GM12878 (cell line): ENCODE data around the gene OR2B6. TPM values are rescaled to one million over a fixed set of nuclear protein-coding genes. Genes with fewer than 3 reads are reported as not detected.

ENCODE experiments used
- ATAC-seq: fragments of 200-7000 bp; cut with Tn5 transposase; 3 replicates; pipeline ENCODE4 v1.9.1; 2020; ENCODE audit warnings: mild to moderate bottlenecking, moderate library complexity
- BruUV-seq: library from RNA; stranded (reverse); fragments of 400-500 nt; replicated peaks from 2 replicates; lab custom pipeline; 2021; lab: Mats Ljungman, UMichigan
- CTCF ChIA-PET: fragments of 300-600 bp; sonication (Branson Sonifier 250); formaldehyde crosslinking; extraction: SDS; loops from one replicate; lab custom pipeline; 2021; ENCODE audit warnings: inconsistent platforms; lab: Yijun Ruan, JAX
- POLR2A ChIA-PET: fragments of 350-600 bp; formaldehyde crosslinking; extraction: SDS; loops from one replicate; lab custom pipeline; 2021; ENCODE audit warnings: inconsistent platforms; lab: Charles Lee
- RAD21 ChIA-PET: fragments of 300-600 bp; sonication (Branson Sonifier 250); formaldehyde crosslinking; loops from one replicate; lab custom pipeline; 2023; ENCODE audit warnings: antibody characterized with exemption; ENCODE audit not compliant: unreplicated experiment; lab: Charles Lee
- SMC1A ChIA-PET: fragments of 300-600 bp; sonication (Branson Sonifier 250); formaldehyde crosslinking; loops from one replicate; lab custom pipeline; 2023; ENCODE audit not compliant: unreplicated experiment, uncharacterized antibody; lab: Charles Lee
- DNase-seq: peaks from one replicate; pipeline ENCODE4 v3.0.0-alpha.2; 2011; ENCODE audit warnings: low read depth, low spot score
- FAIRE-seq: peaks from 3 replicates; lab custom pipeline; 2011; peaks lifted over from hg19 to GRCh38; lab: Jason Lieb, UNC
- H2AFZ ChIP-seq: 2 replicates; pipeline ENCODE4 v1.6.0; 2011; ENCODE audit warnings: low read depth, low read length, control low read depth; ENCODE audit not compliant: control insufficient read depth
- H3K27ac ChIP-seq: 2 replicates; pipeline ENCODE4 v1.5.1; 2011; ENCODE audit warnings: control low read depth; ENCODE audit not compliant: control insufficient read depth, insufficient read depth
- H3K27me3 ChIP-seq, 2 experiments: replicated peaks in 1 of 2; 2 replicates each; pipeline versions ENCODE4 v1.6.0 to v1.6.1; 2011; ENCODE audit warnings: low read length in 1 of 2; ENCODE audit not compliant: control insufficient read depth in 2 of 2, insufficient read depth in 2 of 2
- H3K36me3 ChIP-seq, 2 experiments: 2 replicates each; pipeline ENCODE4 v1.5.1; 2011; ENCODE audit warnings: low read length in 1 of 2; ENCODE audit not compliant: control insufficient read depth in 2 of 2, insufficient read depth in 2 of 2
- H3K4me1 ChIP-seq: 2 replicates; pipeline ENCODE4 v1.6.1; 2011; ENCODE audit warnings: mild to moderate bottlenecking, low read length, moderate library complexity, mixed read lengths; ENCODE audit not compliant: control insufficient read depth, insufficient read depth
- H3K4me2 ChIP-seq: 2 replicates; pipeline ENCODE4 v1.6.0; 2011; ENCODE audit warnings: control low read depth; ENCODE audit not compliant: control insufficient read depth, insufficient read depth
- H3K4me3 ChIP-seq: fragments of 200-600 bp; sonication (generic); 2 replicates; pipeline ENCODE4 v1.5.1; 2016
- H3K79me2 ChIP-seq: 2 replicates; pipeline ENCODE4 v1.6.0; 2011; ENCODE audit warnings: low read length; ENCODE audit not compliant: control insufficient read depth, insufficient read depth
- H3K9ac ChIP-seq: 2 replicates; pipeline ENCODE4 v1.8.0; 2011; ENCODE audit warnings: low read length, control low read depth, mixed read lengths; ENCODE audit not compliant: control insufficient read depth, insufficient read depth
- H3K9me3 ChIP-seq: replicated peaks from 3 replicates; pipeline ENCODE4 v1.5.1; 2011; ENCODE audit warnings: mild to moderate bottlenecking, low read length; ENCODE audit not compliant: control insufficient read depth, insufficient read depth
- H4K20me1 ChIP-seq: 2 replicates; pipeline ENCODE4 v1.6.0; 2011; ENCODE audit not compliant: control insufficient read depth, insufficient read depth
- MYB ChIP-seq: fragments of 150-350 bp; IDR thresholded peaks from 2 replicates; pipeline ENCODE4 v1.6.1; 2014; ENCODE audit warnings: mild to moderate bottlenecking, low read depth, low read length, borderline replicate concordance
- PAX5 ChIP-seq: IDR thresholded peaks from 2 replicates; pipeline ENCODE4 v1.6.1; 2011; ENCODE audit warnings: low read depth, low read length, borderline replicate concordance
- RELA ChIP-seq: fragments of 450-650 bp; IDR thresholded peaks from 2 replicates; pipeline ENCODE4 v1.8.0; 2014; ENCODE audit warnings: borderline replicate concordance; ENCODE audit not compliant: partially characterized antibody
- ZNF24 ChIP-seq: fragments of 450-650 bp; IDR thresholded peaks from 2 replicates; pipeline ENCODE4 v1.6.1; 2017; ENCODE audit warnings: antibody characterized with exemption, mild to moderate bottlenecking
- in situ Hi-C: fragments of 300-500 bp; cut with MboI; formaldehyde crosslinking; loops from 9 replicates; pipeline ENCODE4 v1.14.3; 2018; ENCODE audit warnings: mixed read lengths
- intact Hi-C: fragments of 100-400 bp; cut with micrococcal nuclease; formaldehyde crosslinking; loops from one replicate; pipeline ENCODE4 v1.14.2; 2022; ENCODE audit not compliant: unreplicated experiment
- polyA plus RNA-seq, 11 experiments: library from polyadenylated mRNA; depleted of rRNA in 4 of 11; unstranded in 6 of 11; stranded (reverse) in 5 of 11; fragments of >200 nt; fragmentation: Nextera tagmentation in 4 of 11; fragmentation: Illumina TruSeq in 1 of 11; extraction: Ambion mirVana in 4 of 11; extraction: Trizol in 1 of 11; gene quantifications; 1 replicate in 1 of 11; 2 replicates in 10 of 11; pipeline versions ENCODE4 v1.2.1 to v1.2.3, GENCODE V29; 2011 to 2016; ENCODE audit warnings: inconsistent platforms in 2 of 11, missing spikeins in 2 of 11, low read depth in 1 of 11
- total RNA-seq, 4 experiments: library from RNA; depleted of rRNA in 3 of 4; stranded (reverse); fragments of >200 nt in 3 of 4; fragmentation: Illumina TruSeq in 1 of 4; extraction: Trizol in 1 of 4; gene quantifications; 2 replicates each; pipeline versions ENCODE4 v1.2.1 to v1.2.3, GENCODE V29; 2013 to 2021
- TF ChIP-seq, protein P1 (sequence below): fragments of 450-650 bp; IDR thresholded peaks from 2 replicates; pipeline ENCODE4 v1.6.1; 2017; ENCODE audit warnings: mild to moderate bottlenecking
- TF ChIP-seq, protein P2 (sequence below): IDR thresholded peaks from 2 replicates; pipeline ENCODE4 v1.6.1; 2012; ENCODE audit warnings: mild to moderate bottlenecking, low read depth, low read length
- TF ChIP-seq, protein P3 (sequence below), 3 experiments: IDR thresholded peaks in 2 of 3; conservative IDR thresholded peaks in 1 of 3; 2 replicates each; pipeline ENCODE4 v1.5.1; 2011; ENCODE audit warnings: low read depth in 3 of 3, low read length in 3 of 3, mild to moderate bottlenecking in 3 of 3, control low read depth in 2 of 3, moderate library complexity in 2 of 3, inconsistent platforms in 1 of 3, mixed read lengths in 1 of 3; ENCODE audit not compliant: control insufficient read depth in 2 of 3, insufficient read depth in 1 of 3; ENCODE audit errors: extremely low read depth in 1 of 3

Gene OR2B6
- total and polyA plus RNA-seq, 10 of the 15 experiments (the other 5 are each of a cell fraction or from before 2014, with no cell fraction given): 0.29 to 10.3 (median 1.4) TPM; not detected in 1

DNA sequence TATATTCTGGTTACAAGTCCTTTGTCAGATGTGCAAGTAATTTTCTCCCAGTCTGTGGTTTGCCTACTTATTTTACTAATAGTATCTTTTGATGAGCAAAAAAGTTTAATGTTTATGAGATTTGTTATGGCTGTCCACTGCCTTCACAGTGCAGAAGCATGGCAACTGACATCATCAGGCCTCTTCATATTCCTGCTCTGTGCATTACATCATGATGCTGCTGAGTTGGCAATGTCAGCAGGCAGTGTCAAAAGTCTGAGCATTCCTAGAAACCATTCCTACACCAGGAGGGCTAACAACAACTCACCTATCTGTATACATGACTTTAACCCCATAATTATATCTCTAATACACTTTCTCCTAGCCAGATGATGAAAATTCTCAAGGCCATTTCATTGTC lies 34.1 kb upstream of the OR2B6 start:
- Histone ChIP-seq H3K4me1 (no peaks in the 10 kb centered on the region), H3K27me3 (no peaks in the 10 kb centered on the region), H3K36me3 (no peaks in the 10 kb centered on the region; a peak in 1 of 4 replicates), H2AFZ (no peak overlapping the region), H3K4me3 (no peak overlapping the region), H4K20me1 (no peaks in the 10 kb centered on the region), H3K9ac (no peak overlapping the region), H3K27ac (no peak overlapping the region), H3K79me2 (no peaks in the 10 kb centered on the region), H3K9me3 (no peaks in the 10 kb centered on the region), H3K4me2 (no peak overlapping the region)
- CTCF ChIA-PET: no interaction called here
- intact Hi-C loops (no loop called here), in situ Hi-C loops (no loop called here)
- DNase-seq: no peak
- POLR2A ChIA-PET: no interaction called here
- TF ChIP-seq, protein P1, sequence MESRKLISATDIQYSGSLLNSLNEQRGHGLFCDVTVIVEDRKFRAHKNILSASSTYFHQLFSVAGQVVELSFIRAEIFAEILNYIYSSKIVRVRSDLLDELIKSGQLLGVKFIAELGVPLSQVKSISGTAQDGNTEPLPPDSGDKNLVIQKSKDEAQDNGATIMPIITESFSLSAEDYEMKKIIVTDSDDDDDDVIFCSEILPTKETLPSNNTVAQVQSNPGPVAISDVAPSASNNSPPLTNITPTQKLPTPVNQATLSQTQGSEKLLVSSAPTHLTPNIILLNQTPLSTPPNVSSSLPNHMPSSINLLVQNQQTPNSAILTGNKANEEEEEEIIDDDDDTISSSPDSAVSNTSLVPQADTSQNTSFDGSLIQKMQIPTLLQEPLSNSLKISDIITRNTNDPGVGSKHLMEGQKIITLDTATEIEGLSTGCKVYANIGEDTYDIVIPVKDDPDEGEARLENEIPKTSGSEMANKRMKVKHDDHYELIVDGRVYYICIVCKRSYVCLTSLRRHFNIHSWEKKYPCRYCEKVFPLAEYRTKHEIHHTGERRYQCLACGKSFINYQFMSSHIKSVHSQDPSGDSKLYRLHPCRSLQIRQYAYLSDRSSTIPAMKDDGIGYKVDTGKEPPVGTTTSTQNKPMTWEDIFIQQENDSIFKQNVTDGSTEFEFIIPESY: no peak
- TF ChIP-seq, protein P2, sequence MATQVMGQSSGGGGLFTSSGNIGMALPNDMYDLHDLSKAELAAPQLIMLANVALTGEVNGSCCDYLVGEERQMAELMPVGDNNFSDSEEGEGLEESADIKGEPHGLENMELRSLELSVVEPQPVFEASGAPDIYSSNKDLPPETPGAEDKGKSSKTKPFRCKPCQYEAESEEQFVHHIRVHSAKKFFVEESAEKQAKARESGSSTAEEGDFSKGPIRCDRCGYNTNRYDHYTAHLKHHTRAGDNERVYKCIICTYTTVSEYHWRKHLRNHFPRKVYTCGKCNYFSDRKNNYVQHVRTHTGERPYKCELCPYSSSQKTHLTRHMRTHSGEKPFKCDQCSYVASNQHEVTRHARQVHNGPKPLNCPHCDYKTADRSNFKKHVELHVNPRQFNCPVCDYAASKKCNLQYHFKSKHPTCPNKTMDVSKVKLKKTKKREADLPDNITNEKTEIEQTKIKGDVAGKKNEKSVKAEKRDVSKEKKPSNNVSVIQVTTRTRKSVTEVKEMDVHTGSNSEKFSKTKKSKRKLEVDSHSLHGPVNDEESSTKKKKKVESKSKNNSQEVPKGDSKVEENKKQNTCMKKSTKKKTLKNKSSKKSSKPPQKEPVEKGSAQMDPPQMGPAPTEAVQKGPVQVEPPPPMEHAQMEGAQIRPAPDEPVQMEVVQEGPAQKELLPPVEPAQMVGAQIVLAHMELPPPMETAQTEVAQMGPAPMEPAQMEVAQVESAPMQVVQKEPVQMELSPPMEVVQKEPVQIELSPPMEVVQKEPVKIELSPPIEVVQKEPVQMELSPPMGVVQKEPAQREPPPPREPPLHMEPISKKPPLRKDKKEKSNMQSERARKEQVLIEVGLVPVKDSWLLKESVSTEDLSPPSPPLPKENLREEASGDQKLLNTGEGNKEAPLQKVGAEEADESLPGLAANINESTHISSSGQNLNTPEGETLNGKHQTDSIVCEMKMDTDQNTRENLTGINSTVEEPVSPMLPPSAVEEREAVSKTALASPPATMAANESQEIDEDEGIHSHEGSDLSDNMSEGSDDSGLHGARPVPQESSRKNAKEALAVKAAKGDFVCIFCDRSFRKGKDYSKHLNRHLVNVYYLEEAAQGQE: no peak
- TF ChIP-seq MYB (no peak), PAX5 (no peak), RELA (no peak), ZNF24 (no peak)
- TF ChIP-seq, protein P3, sequence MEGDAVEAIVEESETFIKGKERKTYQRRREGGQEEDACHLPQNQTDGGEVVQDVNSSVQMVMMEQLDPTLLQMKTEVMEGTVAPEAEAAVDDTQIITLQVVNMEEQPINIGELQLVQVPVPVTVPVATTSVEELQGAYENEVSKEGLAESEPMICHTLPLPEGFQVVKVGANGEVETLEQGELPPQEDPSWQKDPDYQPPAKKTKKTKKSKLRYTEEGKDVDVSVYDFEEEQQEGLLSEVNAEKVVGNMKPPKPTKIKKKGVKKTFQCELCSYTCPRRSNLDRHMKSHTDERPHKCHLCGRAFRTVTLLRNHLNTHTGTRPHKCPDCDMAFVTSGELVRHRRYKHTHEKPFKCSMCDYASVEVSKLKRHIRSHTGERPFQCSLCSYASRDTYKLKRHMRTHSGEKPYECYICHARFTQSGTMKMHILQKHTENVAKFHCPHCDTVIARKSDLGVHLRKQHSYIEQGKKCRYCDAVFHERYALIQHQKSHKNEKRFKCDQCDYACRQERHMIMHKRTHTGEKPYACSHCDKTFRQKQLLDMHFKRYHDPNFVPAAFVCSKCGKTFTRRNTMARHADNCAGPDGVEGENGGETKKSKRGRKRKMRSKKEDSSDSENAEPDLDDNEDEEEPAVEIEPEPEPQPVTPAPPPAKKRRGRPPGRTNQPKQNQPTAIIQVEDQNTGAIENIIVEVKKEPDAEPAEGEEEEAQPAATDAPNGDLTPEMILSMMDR (IDR thresholded peaks at IDR 0.05 in 2 of 3, conservative IDR thresholded peaks at IDR 0.05 in 1 of 3; ENCODE audit: control insufficient read depth in 2 of 3, extremely low read depth in 1 of 3, insufficient read depth in 1 of 3, low read depth in 3 of 3, low read length in 3 of 3): no peak
- SMC1A ChIA-PET: interaction anchor here (0.8 to 1.5 kb wide), 2 partner anchors 12 to 20 kb away, joined by 3 read pairs; no protein-coding TSS in a partner anchor
- FAIRE-seq: no peak
- BruUV-seq: no TSS peak
- RAD21 ChIA-PET: no interaction called here
- no peak for ATAC-seq
